HG03460 (cell line): ENCODE data around the gene BIN2.
"Not testable (repeated sequence)": the region's sequence is repeated elsewhere in the genome, so short reads cannot be mapped to it uniquely, and the experiment has no call there.

Experiments used
- ATAC-seq: cut with Tn5 transposase; IDR thresholded peaks from one replicate; pipeline ENCODE4 v1.9.1; 2021; ENCODE audit not compliant: unreplicated experiment

The BIN2 gene

GRCh38 chr12:51263341-51263740 lies 60.6 kb downstream of the BIN2 start:
- ATAC-seq, result no peak

GRCh38 chr12:51262758-51263177 lies 61.2 kb downstream of the BIN2 start:
- no peak for ATAC-seq

GRCh38 chr12:51259600-51259999 lies 64.4 kb downstream of the BIN2 start:
- ATAC-seq, result not testable (repeated sequence)

- ATAC-seq, result no peak
Measured at GRCh38 chr12:51254536-51254935, 69.4 kb downstream of the BIN2 start.

GRCh38 chr12:51253276-51253675 lies 70.7 kb downstream of the BIN2 start:
- no peak for ATAC-seq

- no peak for ATAC-seq
Measured at GRCh38 chr12:51247523-51248206, 76.3 kb downstream of the BIN2 start.

GRCh38 chr12:51246254-51246853 lies 77.6 kb downstream of the BIN2 start:
- no peak for ATAC-seq

- no peak for ATAC-seq
Measured at GRCh38 chr12:51245476-51246253, 78.3 kb downstream of the BIN2 start.

GRCh38 chr12:51244269-51244668 lies 79.7 kb downstream of the BIN2 start:
- no peak for ATAC-seq

- no peak for ATAC-seq
Measured at GRCh38 chr12:51242876-51243275, 81.1 kb downstream of the BIN2 start.

GRCh38 chr12:51242120-51242519 lies 81.9 kb downstream of the BIN2 start:
- no peak for ATAC-seq

GRCh38 chr12:51240971-51241370 lies 83.0 kb downstream of the BIN2 start:
- no peak for ATAC-seq

- ATAC-seq, result peak; percentile 95
Measured at GRCh38 chr12:51238510-51239334, 85.3 kb downstream of the BIN2 start, which contains the start of gene DAZAP2. Gene DAZAP2, plus strand, starts transcription at chr12:51238826. Its CDS starts 82 bp downstream, at chr12:51238908.

GRCh38 chr12:51238037-51238509 lies 85.9 kb downstream of the BIN2 start:
- peak; percentile 9 for ATAC-seq

- no peak for ATAC-seq
Measured at GRCh38 chr12:51234530-51234929, 89.4 kb downstream of the BIN2 start.

- ATAC-seq, result no peak
Measured at GRCh38 chr12:51232642-51233041, 91.3 kb downstream of the BIN2 start.
